Muscle of leg (tissue), 11 donors: ENCODE measurements around the gene CUX1. TPM values are rescaled to one million over a fixed set of nuclear protein-coding genes. Genes with fewer than 3 reads are reported as not detected.
"Not testable (repeated sequence)": the region's sequence is repeated elsewhere in the genome, so short reads cannot be mapped to it uniquely, and the experiment has no call there.

Experiments
- DNase-seq: peaks from one replicate; pipeline ENCODE4 v3.0.0; 2013
- H3K27ac ChIP-seq: one replicate; pipeline ENCODE4 v1.5.1; 2013; ENCODE audit warnings: mild to moderate bottlenecking, low read length, control low read depth
- H3K27me3 ChIP-seq: one replicate; pipeline ENCODE4 v1.6.1; 2013; ENCODE audit warnings: low read length; ENCODE audit not compliant: control insufficient read depth, insufficient read depth
- H3K36me3 ChIP-seq: one replicate; pipeline ENCODE4 v1.6.1; 2013; ENCODE audit warnings: low read length; ENCODE audit not compliant: control insufficient read depth, insufficient read depth
- H3K4me1 ChIP-seq: one replicate; pipeline ENCODE4 v1.6.1; 2013; ENCODE audit warnings: low read length; ENCODE audit not compliant: control insufficient read depth, insufficient read depth
- H3K4me3 ChIP-seq: one replicate; pipeline ENCODE4 v1.5.1; 2013; ENCODE audit warnings: low read length, control low read depth
- H3K9me3 ChIP-seq: replicated peaks from 2 replicates; pipeline ENCODE4 v1.6.1; 2013; ENCODE audit warnings: low read depth, low read length; ENCODE audit not compliant: control insufficient read depth
- WGBS: methylation state at CpG from one replicate; pipeline ENCODE4 v1.1.5; 2013; ENCODE audit warnings: missing lambda C conversion rate; ENCODE audit not compliant: insufficient coverage; 5-methylcytosine and 5-hydroxymethylcytosine counted together
- polyA plus RNA-seq, 8 donors: library from polyadenylated mRNA; unstranded; fragments of 120-200 nt; gene quantifications; one replicate each; pipeline versions ENCODE4 v1.2.1 to v1.2.3, GENCODE V29; 2013; ENCODE audit warnings: inconsistent platforms in 1 of 8, low replicate concordance in 1 of 8; ENCODE audit not compliant: insufficient read length in 8 of 8, insufficient read depth in 1 of 8
- total RNA-seq: library from RNA; stranded (reverse); fragments of 120-200 nt; gene quantifications from one replicate; pipeline ENCODE4 v1.2.4, GENCODE V29; 2013

Gene CUX1
- total and polyA plus RNA-seq, 9 donors, result 29.4 to 46.9 (median 40.8) TPM

GRCh38 chr7:101923602-101923985 is 106.2 kb downstream of the CUX1 start:
- DNase-seq, result no peak
- no peak overlapping the region for H3K4me3 ChIP-seq
- peak overlapping the region; percentile 47 for H3K27ac ChIP-seq
- peaks cover 4% of the 10 kb centered on the region for H3K36me3 ChIP-seq
- WGBS, result 70% methylated on average over 8 of the region's 11 CpGs
- peaks cover 8% of the 10 kb centered on the region for H3K4me1 ChIP-seq
- H3K27me3 ChIP-seq, result no peaks in the 10 kb centered on the region
- H3K9me3 ChIP-seq, result no peaks in the 10 kb centered on the region

- Histone ChIP-seq H3K4me1 (peaks cover 8% of the 10 kb centered on the region), H3K27ac (peak overlapping the region; percentile 47), H3K27me3 (no peaks in the 10 kb centered on the region), H3K9me3 (no peaks in the 10 kb centered on the region), H3K36me3 (no peaks in the 10 kb centered on the region), H3K4me3 (no peak overlapping the region)
- no peak for DNase-seq
- 88% methylated on average over 4 of the region's 9 CpGs for WGBS
These were observed 106.7 kb downstream of the CUX1 start for GRCh38 chr7:101924171-101924570.

- Histone ChIP-seq H3K27me3 (no peaks in the 10 kb centered on the region), H3K9me3 (no peaks in the 10 kb centered on the region), H3K36me3 (no peaks in the 10 kb centered on the region), H3K27ac (no peak overlapping the region), H3K4me1 (peaks cover 8% of the 10 kb centered on the region), H3K4me3 (no peak overlapping the region)
- DNase-seq, result no peak
- no CpG with 5 or more reads among the region's 3 CpGs for WGBS
These were observed 108.8 kb downstream of the CUX1 start for GRCh38 chr7:101926265-101926664.

GRCh38 chr7:101927389-101927788 is 110.0 kb downstream of the CUX1 start:
- Histone ChIP-seq H3K27ac (no peak overlapping the region), H3K9me3 (no peaks in the 10 kb centered on the region), H3K4me3 (no peak overlapping the region), H3K4me1 (peaks cover 8% of the 10 kb centered on the region), H3K27me3 (no peaks in the 10 kb centered on the region), H3K36me3 (no peaks in the 10 kb centered on the region)
- no peak for DNase-seq
- 83% methylated on average over 1 of the region's 6 CpGs for WGBS

GRCh38 chr7:101927802-101928201 is 110.4 kb downstream of the CUX1 start:
- H3K27me3 ChIP-seq, result no peaks in the 10 kb centered on the region
- DNase-seq, result peak; percentile 36
- no peaks in the 10 kb centered on the region for H3K9me3 ChIP-seq
- peaks cover 8% of the 10 kb centered on the region for H3K4me1 ChIP-seq
- H3K4me3 ChIP-seq, result no peak overlapping the region
- 77% methylated on average over 8 of the region's 16 CpGs for WGBS
- H3K27ac ChIP-seq, result peak overlapping the region; percentile 20
- no peaks in the 10 kb centered on the region for H3K36me3 ChIP-seq

- WGBS, result no CpG with 5 or more reads among the region's 4 CpGs
- peaks cover 1% of the 10 kb centered on the region for H3K4me1 ChIP-seq
- H3K36me3 ChIP-seq, result no peaks in the 10 kb centered on the region
- no peaks in the 10 kb centered on the region for H3K27me3 ChIP-seq
- H3K4me3 ChIP-seq, result no peak overlapping the region
- H3K27ac ChIP-seq, result no peak overlapping the region
- DNase-seq, result no peak
- no peaks in the 10 kb centered on the region for H3K9me3 ChIP-seq
These were observed 111.8 kb downstream of the CUX1 start for GRCh38 chr7:101929256-101929655.

- not testable (repeated sequence) for DNase-seq, H3K9me3 ChIP-seq, H3K27me3 ChIP-seq, H3K36me3 ChIP-seq, H3K27ac ChIP-seq, H3K4me3 ChIP-seq, H3K4me1 ChIP-seq
- no CpG with 5 or more reads among the region's 6 CpGs for WGBS
These were observed 112.5 kb downstream of the CUX1 start for GRCh38 chr7:101929911-101930310.

- no peaks in the 10 kb centered on the region for H3K27me3 ChIP-seq
- H3K36me3 ChIP-seq, result no peaks in the 10 kb centered on the region
- H3K4me1 ChIP-seq, result peaks cover 27% of the 10 kb centered on the region
- 93% methylated on average over 11 of the region's 14 CpGs for WGBS
- H3K27ac ChIP-seq, result no peak overlapping the region
- DNase-seq, result no peak
- H3K4me3 ChIP-seq, result no peak overlapping the region
- no peaks in the 10 kb centered on the region for H3K9me3 ChIP-seq
These were observed 114.7 kb downstream of the CUX1 start for GRCh38 chr7:101932083-101932482.

GRCh38 chr7:101933028-101933427 is 115.6 kb downstream of the CUX1 start:
- H3K27ac ChIP-seq, result no peak overlapping the region

GRCh38 chr7:101933688-101934121 is 116.3 kb downstream of the CUX1 start:
- no peaks in the 10 kb centered on the region for H3K27me3 ChIP-seq
- H3K36me3 ChIP-seq, result no peaks in the 10 kb centered on the region
- DNase-seq, result no peak
- H3K4me3 ChIP-seq, result no peak overlapping the region
- no peaks in the 10 kb centered on the region for H3K9me3 ChIP-seq
- peaks cover 29% of the 10 kb centered on the region for H3K4me1 ChIP-seq
- H3K27ac ChIP-seq, result no peak overlapping the region
- no CpG with 5 or more reads among the region's 5 CpGs for WGBS

More at GRCh38 chr7:101933028-101933427, 115.6 kb downstream of the CUX1 start:
- Histone ChIP-seq H3K9me3 (no peaks in the 10 kb centered on the region), H3K4me1 (peaks cover 29% of the 10 kb centered on the region), H3K27me3 (no peaks in the 10 kb centered on the region), H3K36me3 (no peaks in the 10 kb centered on the region), H3K4me3 (no peak overlapping the region)
- no CpG with 5 or more reads among the region's 4 CpGs for WGBS
- no peak for DNase-seq

GRCh38 chr7:101934618-101935017 is 117.2 kb downstream of the CUX1 start:
- Histone ChIP-seq H3K27ac (peak overlapping the region; percentile 68), H3K9me3 (peaks cover 4% of the 10 kb centered on the region), H3K4me1 (peaks cover 29% of the 10 kb centered on the region), H3K36me3 (no peaks in the 10 kb centered on the region), H3K4me3 (no peak overlapping the region), H3K27me3 (no peaks in the 10 kb centered on the region)
- no CpG with 5 or more reads among the region's 11 CpGs for WGBS
- peak; percentile 25 for DNase-seq
